Naive thymus-derived CD8-positive, alpha-beta T cell (primary cell): ENCODE measurements around the gene DOK3. TPM values are rescaled to one million over a fixed set of nuclear protein-coding genes. Genes with fewer than 3 reads are reported as not detected.
A peak's percentile ranks its signal among the peaks of the same experiment; 100 is the strongest.

Experiments used
- ATAC-seq, 2 donors: fragments of 150-1000 bp; cut with Tn5 transposase in 1 of 2; sonication (Bioruptor Pico), chemical (Tn5 transposase) in 1 of 2; 1 replicate in 1 of 2; 2 replicates in 1 of 2; pipeline ENCODE4 v1.10.0; 2021; ENCODE audit warnings: mild to moderate bottlenecking in 2 of 2, moderate library complexity in 2 of 2
- POLR2A ChIA-PET: fragments of 350-600 bp; sonication (Branson Sonifier 250); formaldehyde crosslinking; loops from one replicate; lab custom pipeline; 2021; ENCODE audit warnings: antibody characterized with exemption; lab: Charles Lee
- DNase-seq, 10 donors: peaks; one replicate each; pipeline versions ENCODE4 v3.0.0 to v3.0.0-alpha.2; 2020 to 2022
- H3K27ac Mint-ChIP-seq, 10 donors: one replicate each; pipeline ENCODE4 v1.8.0; 2020 to 2022; ENCODE audit warnings: mild to moderate bottlenecking in 10 of 10, mixed read lengths in 10 of 10, moderate library complexity in 4 of 10, inconsistent platforms in 1 of 10
- H3K27me3 Mint-ChIP-seq, 5 donors: one replicate each; pipeline ENCODE4 v1.8.0; 2021 to 2022; ENCODE audit warnings: mixed read lengths in 5 of 5
- H3K36me3 Mint-ChIP-seq, 3 donors: one replicate each; pipeline ENCODE4 v1.8.0; 2020 to 2022; ENCODE audit warnings: mixed read lengths in 3 of 3, mild to moderate bottlenecking in 2 of 3, inconsistent platforms in 1 of 3
- H3K4me1 Mint-ChIP-seq, 4 donors: one replicate each; pipeline ENCODE4 v1.8.0; 2021 to 2022; ENCODE audit warnings: mixed read lengths in 4 of 4
- H3K4me3 Mint-ChIP-seq, 10 donors: one replicate each; pipeline ENCODE4 v1.8.0; 2020 to 2022; ENCODE audit warnings: mild to moderate bottlenecking in 10 of 10, mixed read lengths in 10 of 10, moderate library complexity in 6 of 10, inconsistent platforms in 1 of 10
- H3K9me3 Mint-ChIP-seq, 9 donors: one replicate each; pipeline ENCODE4 v1.8.0; 2020 to 2022; ENCODE audit warnings: mixed read lengths in 9 of 9, mild to moderate bottlenecking in 3 of 9, inconsistent platforms in 1 of 9, moderate library complexity in 1 of 9
- polyA plus RNA-seq, 3 donors: library from polyadenylated mRNA; unstranded; fragments of 300-500 nt; fragmentation: Illumina TruSeq; gene quantifications; one replicate each; pipeline ENCODE4 v1.2.3, GENCODE V29; 2021
- total RNA-seq, 8 experiments: library from RNA in 2 of 8; stranded (reverse) in 2 of 8; gene quantifications; one replicate each; pipeline ENCODE4 v1.2.3 and lab custom pipeline; 2021 to 2026

Gene DOK3
- total and polyA plus RNA-seq, 5 experiments from 2014 or later, result 0.22 to 3.8 (median 3.7) TPM; not detected in 2

- Mint-ChIP-seq H3K27ac (no peak overlapping the region), H3K27me3 (no peaks in the 10 kb centered on the region), H3K9me3 (no peaks in the 10 kb centered on the region), H3K4me1 (peaks cover 0 to 8% (median 1%) of the 10 kb centered on the region in 4 donors), H3K36me3 (peaks cover 0 to 46% (median 4%) of the 10 kb centered on the region in 3 donors), H3K4me3 (no peak overlapping the region)
- DNase-seq (no peak), ATAC-seq (no peak)
- POLR2A ChIA-PET, result interaction anchor here (0.7 kb wide), 1 partner anchor 97 kb away, joined by 6 read pairs; no protein-coding TSS in a partner anchor
Observed at GRCh38 chr5:177531209-177531940, 21.7 kb upstream of the DOK3 start.

- Mint-ChIP-seq H3K9me3 (no peaks in the 10 kb centered on the region), H3K4me1 (peaks cover 0 to 9% (median 1%) of the 10 kb centered on the region in 4 donors), H3K27ac (peak overlapping the region in 3 of 10 donors; percentile 46 to 90 (median 74)), H3K4me3 (no peak overlapping the region), H3K36me3 (peaks cover 0 to 42% (median 4%) of the 10 kb centered on the region in 3 donors), H3K27me3 (no peaks in the 10 kb centered on the region)
- POLR2A ChIA-PET, result interaction anchor here (0.7 kb wide), 1 partner anchor 96 kb away, joined by 6 read pairs; no protein-coding TSS in a partner anchor
- no peak for ATAC-seq
- no peak for DNase-seq
Observed at GRCh38 chr5:177530638-177531037, 21.0 kb upstream of the DOK3 start.

- Mint-ChIP-seq H3K4me3 (no peak overlapping the region), H3K27me3 (no peaks in the 10 kb centered on the region), H3K4me1 (peaks cover 0 to 11% (median 1%) of the 10 kb centered on the region in 4 donors), H3K9me3 (no peaks in the 10 kb centered on the region), H3K36me3 (peaks cover 0 to 38% (median 4%) of the 10 kb centered on the region in 3 donors), H3K27ac (peak overlapping the region in 2 of 10 donors; percentile 38 to 89)
- ATAC-seq, result no peak
- no peak for DNase-seq
- POLR2A ChIA-PET, result interaction anchor here (0.6 kb wide), 1 partner anchor 563 kb away, joined by 5 read pairs; no protein-coding TSS in a partner anchor
Observed at GRCh38 chr5:177529247-177530203, 19.9 kb upstream of the DOK3 start.

GRCh38 chr5:177528631-177529030 lies 19.0 kb upstream of the DOK3 start:
- ATAC-seq, result no peak
- no peak overlapping the region for H3K4me3 Mint-ChIP-seq
- H3K27ac Mint-ChIP-seq, result no peak overlapping the region
- no peak for DNase-seq
- H3K4me1 Mint-ChIP-seq, result peaks cover 0 to 8% (median 0%) of the 10 kb centered on the region in 4 donors
- H3K36me3 Mint-ChIP-seq, result peaks cover 0 to 37% (median 4%) of the 10 kb centered on the region in 3 donors
- H3K9me3 Mint-ChIP-seq, result no peaks in the 10 kb centered on the region
- POLR2A ChIA-PET, result no interaction called here
- H3K27me3 Mint-ChIP-seq, result no peaks in the 10 kb centered on the region

- Mint-ChIP-seq H3K27me3 (no peaks in the 10 kb centered on the region), H3K9me3 (no peaks in the 10 kb centered on the region)
Observed at GRCh38 chr5:177527595-177527994, 18.0 kb upstream of the DOK3 start.

GRCh38 chr5:177526791-177527190 lies 17.2 kb upstream of the DOK3 start:
- Mint-ChIP-seq H3K27me3 (no peaks in the 10 kb centered on the region), H3K4me3 (no peak overlapping the region), H3K4me1 (peaks cover 1 to 6% (median 2%) of the 10 kb centered on the region in 4 donors), H3K9me3 (no peaks in the 10 kb centered on the region), H3K27ac (no peak overlapping the region), H3K36me3 (peaks cover 0 to 24% (median under 1%) of the 10 kb centered on the region in 3 donors)
- ATAC-seq (no peak), DNase-seq (no peak)
- POLR2A ChIA-PET, result no interaction called here

More at GRCh38 chr5:177527595-177527994, 18.0 kb upstream of the DOK3 start:
- no peak overlapping the region for H3K27ac Mint-ChIP-seq
- H3K36me3 Mint-ChIP-seq, result peaks cover 0 to 30% (median 4%) of the 10 kb centered on the region in 3 donors
- H3K4me1 Mint-ChIP-seq, result peaks cover 0 to 8% (median 0%) of the 10 kb centered on the region in 4 donors
- POLR2A ChIA-PET, result no interaction called here
- no peak overlapping the region for H3K4me3 Mint-ChIP-seq
- ATAC-seq (no peak), DNase-seq (no peak)

GRCh38 chr5:177526191-177526590 lies 16.6 kb upstream of the DOK3 start:
- peaks cover 7 to 12% (median 8%) of the 10 kb centered on the region in 4 donors for H3K4me1 Mint-ChIP-seq
- ATAC-seq (no peak), DNase-seq (no peak)
- H3K36me3 Mint-ChIP-seq, result peaks cover 0 to 29% (median 0%) of the 10 kb centered on the region in 3 donors
- no peak overlapping the region for H3K27ac Mint-ChIP-seq
- no peak overlapping the region for H3K4me3 Mint-ChIP-seq
- no peaks in the 10 kb centered on the region for H3K9me3 Mint-ChIP-seq
- POLR2A ChIA-PET, result no interaction called here
- H3K27me3 Mint-ChIP-seq, result no peaks in the 10 kb centered on the region

- POLR2A ChIA-PET, result interaction anchor here (1.0 to 1.2 kb wide), 3 partner anchors 9 to 26 kb away, joined by 3 to 4 read pairs (median 4); partner anchors contain the start of gene DDX41
- ATAC-seq (no peak), DNase-seq (no peak)
- Mint-ChIP-seq H3K4me3 (no peak overlapping the region), H3K4me1 (peaks cover 17 to 18% (median 18%) of the 10 kb centered on the region in 4 donors), H3K36me3 (peaks cover 0 to 22% (median 0%) of the 10 kb centered on the region in 3 donors), H3K27ac (peak overlapping the region in 3 of 10 donors; percentile 19 to 53 (median 36)), H3K9me3 (no peaks in the 10 kb centered on the region), H3K27me3 (no peaks in the 10 kb centered on the region)
Observed at GRCh38 chr5:177524941-177525655, 15.5 kb upstream of the DOK3 start.

- Mint-ChIP-seq H3K27me3 (no peaks in the 10 kb centered on the region), H3K9me3 (no peaks in the 10 kb centered on the region), H3K4me3 (no peak overlapping the region), H3K36me3 (peaks cover 0 to 25% (median 0%) of the 10 kb centered on the region in 3 donors), H3K4me1 (peaks cover 17 to 24% (median 23%) of the 10 kb centered on the region in 4 donors), H3K27ac (no peak overlapping the region)
- no peak for ATAC-seq
- DNase-seq, result peak in 1 of 10 donors; percentile 60
- POLR2A ChIA-PET, result interaction anchor here (1.2 kb wide), 2 partner anchors 8 to 14 kb away, joined by 4 read pairs; partner anchors contain the start of gene DDX41
Observed at GRCh38 chr5:177524539-177524900, 14.9 kb upstream of the DOK3 start.

GRCh38 chr5:177523711-177524538 lies 14.3 kb upstream of the DOK3 start:
- no peak overlapping the region for H3K4me3 Mint-ChIP-seq
- POLR2A ChIA-PET, result interaction anchor here (1.2 kb wide), 2 partner anchors 7 to 14 kb away, joined by 4 read pairs; partner anchors contain the start of gene DDX41

GRCh38 chr5:177520916-177521513 lies 11.4 kb upstream of the DOK3 start:
- DNase-seq, result no peak
- Mint-ChIP-seq H3K27me3 (no peaks in the 10 kb centered on the region), H3K4me1 (peaks cover 24 to 46% (median 43%) of the 10 kb centered on the region in 4 donors), H3K4me3 (peak overlapping the region in 1 of 10 donors; percentile 36), H3K27ac (peak overlapping the region in 8 of 10 donors; percentile 1 to 84 (median 62)), H3K9me3 (no peaks in the 10 kb centered on the region), H3K36me3 (peaks cover 0 to 24% (median 2%) of the 10 kb centered on the region in 3 donors)
- no peak for ATAC-seq
- POLR2A ChIA-PET, result no interaction called here

More at GRCh38 chr5:177523711-177524538, 14.3 kb upstream of the DOK3 start:
- H3K9me3 Mint-ChIP-seq, result no peaks in the 10 kb centered on the region
- ATAC-seq (no peak), DNase-seq (no peak)
- H3K27me3 Mint-ChIP-seq, result no peaks in the 10 kb centered on the region
- H3K27ac Mint-ChIP-seq, result peak overlapping the region in 1 of 10 donors; percentile 46
- H3K4me1 Mint-ChIP-seq, result peaks cover 15 to 29% (median 28%) of the 10 kb centered on the region in 4 donors
- peaks cover 0 to 21% (median 0%) of the 10 kb centered on the region in 3 donors for H3K36me3 Mint-ChIP-seq
